K562 (cell line): ENCODE measurements around the gene SLC16A9. TPM values are rescaled to one million over a fixed set of nuclear protein-coding genes. Genes with fewer than 3 reads are reported as not detected.

Experiments
- ATAC-seq: fragments of 200-7000 bp; cut with Tn5 transposase; 3 replicates; pipeline ENCODE4 v1.9.1; 2020; ENCODE audit warnings: moderate library complexity
- BruUV-seq: library from RNA; stranded (reverse); fragments of 400-500 nt; replicated peaks from 2 replicates; lab custom pipeline; 2021; lab: Mats Ljungman, UMichigan
- CTCF ChIA-PET: fragments of 300-600 bp; formaldehyde crosslinking; extraction: SDS; loops from one replicate; lab custom pipeline; 2021; ENCODE audit warnings: low intra/inter-chr PET ratio; lab: Yijun Ruan, JAX
- POLR2A ChIA-PET: fragments of 300-600, 350-650 bp; sonication (Branson Sonifier 250); formaldehyde crosslinking; extraction: SDS; loops from one replicate; lab custom pipeline; 2021; ENCODE audit warnings: antibody characterized with exemption, inconsistent platforms; lab: Yijun Ruan, JAX
- DNase-seq, 4 experiments: peaks; one replicate each; pipeline versions ENCODE4 v3.0.0 to v3.0.0-alpha.2; 2011 to 2018; ENCODE audit warnings: low spot score in 3 of 4, mixed read lengths in 3 of 4; ENCODE audit errors: extremely low read depth in 1 of 4
- FAIRE-seq: peaks from 2 replicates; lab custom pipeline; 2011; peaks lifted over from hg19 to GRCh38; lab: Jason Lieb, UNC
- H2AFZ ChIP-seq: 2 replicates; pipeline ENCODE4 v1.6.0; 2011; ENCODE audit warnings: low read depth, low read length, control low read depth, inconsistent platforms
- H3K27ac ChIP-seq: fragments of 200-600 bp; 3 replicates; pipeline ENCODE4 v1.8.0; 2011; ENCODE audit warnings: low read depth, mild to moderate bottlenecking, control low read depth, inconsistent platforms, low read length, moderate library complexity, mixed read lengths; ENCODE audit errors: extremely low read depth
- H3K27me3 ChIP-seq, 2 experiments: fragments of 300-600 bp in 1 of 2; 2 replicates in 1 of 2; 3 replicates in 1 of 2; pipeline versions ENCODE4 v1.6.0 to v1.8.0; 2011; ENCODE audit warnings: inconsistent platforms in 2 of 2, low read length in 2 of 2, mild to moderate bottlenecking in 1 of 2, mixed read lengths in 1 of 2, moderate library complexity in 1 of 2; ENCODE audit not compliant: control insufficient read depth in 2 of 2, insufficient read depth in 2 of 2
- H3K36me3 ChIP-seq: fragments of 300-600 bp; 3 replicates; pipeline ENCODE4 v1.8.0; 2011; ENCODE audit warnings: mild to moderate bottlenecking, low read length, inconsistent platforms; ENCODE audit not compliant: control insufficient read depth, insufficient read depth
- H3K4me1 ChIP-seq, 2 experiments: fragments of 200-600 bp in 1 of 2; replicated peaks in 1 of 2; 2 replicates in 1 of 2; 3 replicates in 1 of 2; pipeline versions ENCODE4 v1.5.1 to v1.8.0; 2011; ENCODE audit warnings: inconsistent platforms in 2 of 2, low read length in 2 of 2, mild to moderate bottlenecking in 1 of 2, mixed read lengths in 1 of 2, moderate library complexity in 1 of 2; ENCODE audit not compliant: control insufficient read depth in 2 of 2, insufficient read depth in 2 of 2
- H3K4me2 ChIP-seq: 2 replicates; pipeline ENCODE4 v1.6.1; 2011; ENCODE audit warnings: low read length, control low read depth, inconsistent platforms, mixed read lengths; ENCODE audit not compliant: insufficient read depth
- H3K4me3 ChIP-seq: fragments of 200-600 bp; sonication (generic), shearing (Covaris generic); 2 replicates; pipeline ENCODE4 v1.5.1; 2016; ENCODE audit warnings: control low read depth, inconsistent platforms
- H3K79me2 ChIP-seq: fragments of 200-600 bp; 3 replicates; pipeline ENCODE4 v1.8.0; 2011; ENCODE audit warnings: low read length, inconsistent platforms; ENCODE audit not compliant: control insufficient read depth, insufficient read depth
- H3K9ac ChIP-seq, 2 experiments: 2 replicates each; pipeline versions ENCODE4 v1.6.0 to v1.6.1; 2011; ENCODE audit warnings: low read depth in 2 of 2, low read length in 2 of 2, control low read depth in 1 of 2, inconsistent platforms in 1 of 2, mild to moderate bottlenecking in 1 of 2, mixed read lengths in 1 of 2; ENCODE audit not compliant: insufficient read depth in 1 of 2
- H3K9me1 ChIP-seq: one replicate; pipeline ENCODE4 v1.6.0; 2011; ENCODE audit warnings: inconsistent platforms, mild to moderate bottlenecking, low read length, moderate library complexity; ENCODE audit not compliant: control insufficient read depth, insufficient read depth
- H3K9me3 ChIP-seq: replicated peaks from 2 replicates; pipeline ENCODE4 v1.5.1; 2011; ENCODE audit warnings: low read depth, low read length, inconsistent platforms; ENCODE audit not compliant: control insufficient read depth, insufficient read depth
- H4K20me1 ChIP-seq: replicated peaks from 2 replicates; pipeline ENCODE4 v1.6.1; 2011; ENCODE audit warnings: low read length, inconsistent platforms, mixed read lengths; ENCODE audit not compliant: control insufficient read depth, insufficient read depth
- BCL6 ChIP-seq: fragments of 250-450 bp; sonication (Bioruptor Pico); IDR thresholded peaks from 2 replicates; pipeline ENCODE4 v1.4.0; 2020
- BRCA1 ChIP-seq, 2 experiments: fragments of 450-650 bp in 1 of 2; sonication (generic) in 1 of 2; formaldehyde crosslinking in 1 of 2; IDR thresholded peaks; 2 replicates each; pipeline versions ENCODE4 v1.5.0 to v1.6.1; 2017 to 2020; ENCODE audit warnings: mild to moderate bottlenecking in 1 of 2, missing genetic modification reagents in 1 of 2
- DLX4 ChIP-seq: fragments of 250-450 bp; sonication (Bioruptor Pico); IDR thresholded peaks from 2 replicates; pipeline ENCODE4 v1.6.1; 2021; ENCODE audit warnings: mild to moderate bottlenecking
- FOXK2 ChIP-seq, 2 experiments: fragments of 450-650 bp; IDR thresholded peaks in 1 of 2; conservative IDR thresholded peaks in 1 of 2; 2 replicates each; pipeline ENCODE4 v1.6.1; 2016; ENCODE audit warnings: low read depth in 2 of 2, mild to moderate bottlenecking in 1 of 2
- GTF2F1 ChIP-seq: IDR thresholded peaks from 2 replicates; pipeline ENCODE4 v1.6.1; 2011; ENCODE audit warnings: low read depth, low read length, improper control_type of control experiment
- MIER1 ChIP-seq: fragments of 450-650 bp; IDR thresholded peaks from 2 replicates; pipeline ENCODE4 v1.6.1; 2016; ENCODE audit warnings: antibody characterized with exemption, mild to moderate bottlenecking, low read depth
- SETDB1 ChIP-seq: IDR thresholded peaks from one replicate; pipeline ENCODE4 v1.6.1; 2012; ENCODE audit warnings: low read length, control low read depth, inconsistent platforms
- ZBTB34 ChIP-seq: fragments of 250-450 bp; sonication (Bioruptor Pico); IDR thresholded peaks from 2 replicates; pipeline ENCODE4 v1.8.0; 2021; ENCODE audit warnings: mild to moderate bottlenecking, moderate library complexity
- ZNF263 ChIP-seq: sonication (generic); formaldehyde crosslinking; IDR thresholded peaks from 2 replicates; pipeline ENCODE4 v1.8.0; 2022; ENCODE audit warnings: mild to moderate bottlenecking, missing genetic modification reagents, borderline replicate concordance
- WGBS: fragments of 100-300 bp; shearing (Covaris generic); methylation state at CpG from one replicate; pipeline ENCODE4 v1.1.6; 2016; ENCODE audit warnings: low coverage, mixed read lengths; ENCODE audit not compliant: insufficient coverage; ENCODE audit errors: missing lambda C conversion rate; 5-methylcytosine and 5-hydroxymethylcytosine counted together
- in situ Hi-C: fragments of 300-500 bp; cut with MboI; formaldehyde crosslinking; loops from 4 replicates; pipeline ENCODE4 v1.15.0; 2018; ENCODE audit warnings: inconsistent platforms, mixed read lengths
- intact Hi-C: fragments of 100-400 bp; cut with micrococcal nuclease; formaldehyde crosslinking; loops from 2 replicates; pipeline ENCODE4 v1.14.2; 2022
- polyA plus RNA-seq, 8 experiments: library from polyadenylated mRNA; depleted of rRNA in 4 of 8; stranded (reverse) in 5 of 8; unstranded in 3 of 8; fragments of >200 nt; fragmentation: Nextera tagmentation in 2 of 8; fragmentation: Illumina TruSeq in 1 of 8; extraction: Ambion mirVana in 2 of 8; extraction: Trizol in 1 of 8; gene quantifications; 2 replicates each; pipeline versions ENCODE4 v1.2.1 to v1.2.3, GENCODE V29; 2011 to 2014; ENCODE audit warnings: inconsistent platforms in 1 of 8, missing spikeins in 1 of 8
- total RNA-seq, 7 experiments: library from RNA; depleted of rRNA in 6 of 7; stranded (reverse); fragments of >200 nt in 6 of 7; fragmentation: Illumina TruSeq in 2 of 7; extraction: Trizol in 2 of 7; gene quantifications; 2 replicates each; pipeline versions ENCODE4 v1.2.1 to v1.2.3, GENCODE V29; 2011 to 2021; ENCODE audit warnings: low replicate concordance in 1 of 7
- TF ChIP-seq, protein P1 (sequence below): sonication (generic); formaldehyde crosslinking; IDR thresholded peaks from 2 replicates; pipeline ENCODE4 v1.5.0; 2020; ENCODE audit warnings: missing genetic modification reagents
- TF ChIP-seq, protein P2 (sequence below): sonication (generic); formaldehyde crosslinking; IDR thresholded peaks from 2 replicates; pipeline ENCODE4 v1.8.0; 2022; ENCODE audit warnings: mild to moderate bottlenecking, missing genetic modification reagents
- TF ChIP-seq, protein P3 (sequence below): fragments of 450-650 bp; IDR thresholded peaks from 2 replicates; pipeline ENCODE4 v1.6.1; 2016; ENCODE audit warnings: missing biosample characterization, missing genetic modification characterization

The SLC16A9 gene
- total and polyA plus RNA-seq, 9 of the 15 experiments (the other 6 are each of a cell fraction or from before 2014, with no cell fraction given): 0.90 to 6.4 (median 2.1) TPM

DNA sequence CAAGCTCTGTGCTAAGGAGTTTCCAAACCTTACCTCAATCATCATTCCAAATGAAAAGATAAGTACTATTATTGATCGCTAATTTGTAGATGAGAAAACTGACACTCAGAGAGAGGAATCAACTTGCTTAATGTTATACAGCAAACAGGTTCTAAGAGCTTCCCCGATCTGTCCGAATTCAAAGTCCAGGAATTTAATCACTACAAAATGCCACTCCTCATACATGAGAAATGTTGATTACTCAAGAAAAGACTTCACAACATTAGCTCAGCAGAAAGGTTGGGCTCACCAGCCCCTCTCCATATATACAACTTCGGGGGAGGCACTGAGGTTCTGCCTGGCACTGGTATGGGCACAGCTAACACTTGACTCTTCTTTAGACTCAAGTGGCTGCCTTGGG is 80.7 kb downstream of the SLC16A9 start:
- Histone ChIP-seq H3K4me1 (no peaks in the 10 kb centered on the region), H3K36me3 (no peaks in the 10 kb centered on the region), H3K4me3 (no peak overlapping the region), H3K27ac (no peak overlapping the region), H4K20me1 (no peaks in the 10 kb centered on the region), H3K9me1 (no peaks in the 10 kb centered on the region), H3K27me3 (no peaks in the 10 kb centered on the region; a peak in 1 of 5 replicates), H3K9me3 (no peaks in the 10 kb centered on the region), H2AFZ (no peak overlapping the region), H3K79me2 (no peaks in the 10 kb centered on the region), H3K4me2 (no peak overlapping the region), H3K9ac (no peak overlapping the region)
- intact Hi-C loops: loop anchor here (5.0 to 10.0 kb wide), 2 partner anchors 476 to 803 kb away; no protein-coding TSS in a partner anchor
- no TSS peak for BruUV-seq
- in situ Hi-C loops: loop anchor here (5.0 to 25.0 kb wide), 3 partner anchors 178 to 808 kb away; no protein-coding TSS in a partner anchor
- FAIRE-seq: no peak
- no peak for DNase-seq
- ChIA-PET POLR2A (interaction anchor here (1.0 to 1.9 kb wide), 2 partner anchors 390 to 402 kb away, joined by 3 to 5 read pairs; no protein-coding TSS in a partner anchor), CTCF (no interaction called here)
- no peak for TF ChIP-seq FOXK2 (conservative IDR thresholded peaks at IDR 0.05 in 1 of 2, IDR thresholded peaks at IDR 0.05 in 1 of 2; ENCODE audit: low read depth in 2 of 2)
- no peak for TF ChIP-seq ZBTB34
- no peak for TF ChIP-seq SETDB1
- TF ChIP-seq BRCA1 (IDR thresholded peaks at IDR 0.05): no peak
- TF ChIP-seq BRCA1 (CRISPR knock-in tag; IDR thresholded peaks at IDR 0.05): no peak
- TF ChIP-seq, protein P1, sequence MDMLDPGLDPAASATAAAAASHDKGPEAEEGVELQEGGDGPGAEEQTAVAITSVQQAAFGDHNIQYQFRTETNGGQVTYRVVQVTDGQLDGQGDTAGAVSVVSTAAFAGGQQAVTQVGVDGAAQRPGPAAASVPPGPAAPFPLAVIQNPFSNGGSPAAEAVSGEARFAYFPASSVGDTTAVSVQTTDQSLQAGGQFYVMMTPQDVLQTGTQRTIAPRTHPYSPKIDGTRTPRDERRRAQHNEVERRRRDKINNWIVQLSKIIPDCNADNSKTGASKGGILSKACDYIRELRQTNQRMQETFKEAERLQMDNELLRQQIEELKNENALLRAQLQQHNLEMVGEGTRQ (CRISPR knock-in tag): no peak
- no peak for TF ChIP-seq MIER1
- TF ChIP-seq, protein P2, sequence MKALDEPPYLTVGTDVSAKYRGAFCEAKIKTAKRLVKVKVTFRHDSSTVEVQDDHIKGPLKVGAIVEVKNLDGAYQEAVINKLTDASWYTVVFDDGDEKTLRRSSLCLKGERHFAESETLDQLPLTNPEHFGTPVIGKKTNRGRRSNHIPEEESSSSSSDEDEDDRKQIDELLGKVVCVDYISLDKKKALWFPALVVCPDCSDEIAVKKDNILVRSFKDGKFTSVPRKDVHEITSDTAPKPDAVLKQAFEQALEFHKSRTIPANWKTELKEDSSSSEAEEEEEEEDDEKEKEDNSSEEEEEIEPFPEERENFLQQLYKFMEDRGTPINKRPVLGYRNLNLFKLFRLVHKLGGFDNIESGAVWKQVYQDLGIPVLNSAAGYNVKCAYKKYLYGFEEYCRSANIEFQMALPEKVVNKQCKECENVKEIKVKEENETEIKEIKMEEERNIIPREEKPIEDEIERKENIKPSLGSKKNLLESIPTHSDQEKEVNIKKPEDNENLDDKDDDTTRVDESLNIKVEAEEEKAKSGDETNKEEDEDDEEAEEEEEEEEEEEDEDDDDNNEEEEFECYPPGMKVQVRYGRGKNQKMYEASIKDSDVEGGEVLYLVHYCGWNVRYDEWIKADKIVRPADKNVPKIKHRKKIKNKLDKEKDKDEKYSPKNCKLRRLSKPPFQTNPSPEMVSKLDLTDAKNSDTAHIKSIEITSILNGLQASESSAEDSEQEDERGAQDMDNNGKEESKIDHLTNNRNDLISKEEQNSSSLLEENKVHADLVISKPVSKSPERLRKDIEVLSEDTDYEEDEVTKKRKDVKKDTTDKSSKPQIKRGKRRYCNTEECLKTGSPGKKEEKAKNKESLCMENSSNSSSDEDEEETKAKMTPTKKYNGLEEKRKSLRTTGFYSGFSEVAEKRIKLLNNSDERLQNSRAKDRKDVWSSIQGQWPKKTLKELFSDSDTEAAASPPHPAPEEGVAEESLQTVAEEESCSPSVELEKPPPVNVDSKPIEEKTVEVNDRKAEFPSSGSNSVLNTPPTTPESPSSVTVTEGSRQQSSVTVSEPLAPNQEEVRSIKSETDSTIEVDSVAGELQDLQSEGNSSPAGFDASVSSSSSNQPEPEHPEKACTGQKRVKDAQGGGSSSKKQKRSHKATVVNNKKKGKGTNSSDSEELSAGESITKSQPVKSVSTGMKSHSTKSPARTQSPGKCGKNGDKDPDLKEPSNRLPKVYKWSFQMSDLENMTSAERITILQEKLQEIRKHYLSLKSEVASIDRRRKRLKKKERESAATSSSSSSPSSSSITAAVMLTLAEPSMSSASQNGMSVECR (CRISPR knock-in tag): no peak
- TF ChIP-seq ZNF263 (CRISPR knock-in tag): no peak
- TF ChIP-seq DLX4: no peak
- TF ChIP-seq GTF2F1: no peak
- TF ChIP-seq, protein P3, sequence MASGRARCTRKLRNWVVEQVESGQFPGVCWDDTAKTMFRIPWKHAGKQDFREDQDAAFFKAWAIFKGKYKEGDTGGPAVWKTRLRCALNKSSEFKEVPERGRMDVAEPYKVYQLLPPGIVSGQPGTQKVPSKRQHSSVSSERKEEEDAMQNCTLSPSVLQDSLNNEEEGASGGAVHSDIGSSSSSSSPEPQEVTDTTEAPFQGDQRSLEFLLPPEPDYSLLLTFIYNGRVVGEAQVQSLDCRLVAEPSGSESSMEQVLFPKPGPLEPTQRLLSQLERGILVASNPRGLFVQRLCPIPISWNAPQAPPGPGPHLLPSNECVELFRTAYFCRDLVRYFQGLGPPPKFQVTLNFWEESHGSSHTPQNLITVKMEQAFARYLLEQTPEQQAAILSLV (tag): no peak
- TF ChIP-seq BCL6 (CRISPR knock-in tag): no peak
- no peak for ATAC-seq
- WGBS: 11% methylated on average over 4 of the region's 4 CpGs
